Calu3 (cell line): Measurements from ENCODE around the gene MACO1. TPM values are rescaled to one million over a fixed set of nuclear protein-coding genes. Genes with fewer than 3 reads are reported as not detected.

Experiments used
- BruUV-seq: library from RNA; stranded (reverse); fragments of 400-500 nt; replicated peaks from 2 replicates; lab custom pipeline; 2021; lab: Mats Ljungman, UMichigan
- CTCF ChIA-PET: fragments of 300-600 bp; sonication (Branson Sonifier 250); formaldehyde crosslinking; loops from one replicate; lab custom pipeline; 2022; ENCODE audit warnings: antibody characterized with exemption; lab: Charles Lee
- DNase-seq: peaks from one replicate; pipeline ENCODE4 v3.0.0; 2022
- H3K27ac Mint-ChIP-seq: one replicate; pipeline ENCODE4 v1.8.0; 2022; ENCODE audit warnings: mixed read lengths; ENCODE audit not compliant: unreplicated experiment
- H3K27me3 Mint-ChIP-seq: one replicate; pipeline ENCODE4 v1.8.0; 2022; ENCODE audit warnings: mixed read lengths; ENCODE audit not compliant: unreplicated experiment
- H3K36me3 Mint-ChIP-seq: one replicate; pipeline ENCODE4 v1.8.0; 2022; ENCODE audit warnings: mild to moderate bottlenecking, moderate library complexity, mixed read lengths; ENCODE audit not compliant: insufficient read depth, unreplicated experiment
- H3K4me1 Mint-ChIP-seq: one replicate; pipeline ENCODE4 v1.8.0; 2022; ENCODE audit warnings: mild to moderate bottlenecking, low read depth, mixed read lengths; ENCODE audit not compliant: unreplicated experiment
- H3K4me3 Mint-ChIP-seq: one replicate; pipeline ENCODE4 v1.8.0; 2022; ENCODE audit warnings: mild to moderate bottlenecking, low read depth, moderate library complexity, mixed read lengths; ENCODE audit not compliant: unreplicated experiment
- H3K9me3 Mint-ChIP-seq: one replicate; pipeline ENCODE4 v1.8.0; 2022; ENCODE audit warnings: low read depth, mixed read lengths; ENCODE audit not compliant: unreplicated experiment
- intact Hi-C: fragments of 100-400 bp; cut with micrococcal nuclease; formaldehyde crosslinking; loops from one replicate; pipeline ENCODE4 v1.10.0; 2022; ENCODE audit not compliant: unreplicated experiment
- total RNA-seq: library from RNA; stranded (reverse); gene quantifications from 2 replicates; pipeline ENCODE4 v1.2.3, GENCODE V29; 2022
- TF ChIP-seq, protein P1 (sequence below): fragments of 200-600 bp; IDR thresholded peaks from one replicate; pipeline ENCODE4 v1.8.0; 2022; ENCODE audit warnings: antibody characterized with exemption; ENCODE audit not compliant: unreplicated experiment

MACO1 gene
- total RNA-seq, 1 experiment from 2014 or later: 16.4 TPM

DNA sequence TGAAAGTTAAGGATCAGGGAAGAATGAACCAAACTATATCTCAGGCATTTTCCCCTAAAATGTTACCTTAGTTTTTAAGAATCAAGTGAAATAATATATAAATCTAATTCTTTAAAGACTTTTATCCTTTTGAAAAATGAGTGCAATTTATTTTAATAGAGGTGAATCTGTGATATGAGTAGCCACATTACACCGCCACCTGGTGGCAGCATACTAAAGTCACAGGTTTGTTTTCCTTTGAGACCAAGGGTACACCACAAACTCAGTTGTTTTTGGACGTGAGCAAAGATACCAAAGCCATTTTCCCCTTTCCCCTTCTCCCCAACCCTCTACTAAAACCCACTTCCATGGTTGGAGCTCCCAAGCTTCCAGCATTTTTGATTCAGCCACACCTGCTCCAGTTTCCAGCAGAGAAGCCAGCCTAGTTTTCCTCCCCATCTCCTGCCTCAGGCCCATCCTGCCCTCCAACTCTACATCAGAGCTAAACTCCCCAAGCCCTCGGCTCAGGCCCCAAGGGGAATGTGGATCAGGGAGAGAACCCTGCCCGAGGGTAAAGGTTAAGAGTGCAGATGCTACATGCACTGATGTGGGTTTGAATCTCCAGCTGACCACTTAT, 89.9 kb downstream of the MACO1 start:
- TF ChIP-seq, protein P1, sequence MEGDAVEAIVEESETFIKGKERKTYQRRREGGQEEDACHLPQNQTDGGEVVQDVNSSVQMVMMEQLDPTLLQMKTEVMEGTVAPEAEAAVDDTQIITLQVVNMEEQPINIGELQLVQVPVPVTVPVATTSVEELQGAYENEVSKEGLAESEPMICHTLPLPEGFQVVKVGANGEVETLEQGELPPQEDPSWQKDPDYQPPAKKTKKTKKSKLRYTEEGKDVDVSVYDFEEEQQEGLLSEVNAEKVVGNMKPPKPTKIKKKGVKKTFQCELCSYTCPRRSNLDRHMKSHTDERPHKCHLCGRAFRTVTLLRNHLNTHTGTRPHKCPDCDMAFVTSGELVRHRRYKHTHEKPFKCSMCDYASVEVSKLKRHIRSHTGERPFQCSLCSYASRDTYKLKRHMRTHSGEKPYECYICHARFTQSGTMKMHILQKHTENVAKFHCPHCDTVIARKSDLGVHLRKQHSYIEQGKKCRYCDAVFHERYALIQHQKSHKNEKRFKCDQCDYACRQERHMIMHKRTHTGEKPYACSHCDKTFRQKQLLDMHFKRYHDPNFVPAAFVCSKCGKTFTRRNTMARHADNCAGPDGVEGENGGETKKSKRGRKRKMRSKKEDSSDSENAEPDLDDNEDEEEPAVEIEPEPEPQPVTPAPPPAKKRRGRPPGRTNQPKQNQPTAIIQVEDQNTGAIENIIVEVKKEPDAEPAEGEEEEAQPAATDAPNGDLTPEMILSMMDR: peak; percentile 48
- intact Hi-C loops: no loop called here
- Mint-ChIP-seq H3K36me3 (no peaks in the 10 kb centered on the region), H3K9me3 (peaks cover 2% of the 10 kb centered on the region), H3K4me3 (no peak overlapping the region), H3K4me1 (no peaks in the 10 kb centered on the region), H3K27ac (no peak overlapping the region), H3K27me3 (peaks cover 8% of the 10 kb centered on the region)
- DNase-seq: peak; percentile 53
- BruUV-seq: no TSS peak
- CTCF ChIA-PET: interaction anchor here (0.7 kb wide), 1 partner anchor 89 kb away, joined by 5 read pairs; no protein-coding TSS in a partner anchor

DNA sequence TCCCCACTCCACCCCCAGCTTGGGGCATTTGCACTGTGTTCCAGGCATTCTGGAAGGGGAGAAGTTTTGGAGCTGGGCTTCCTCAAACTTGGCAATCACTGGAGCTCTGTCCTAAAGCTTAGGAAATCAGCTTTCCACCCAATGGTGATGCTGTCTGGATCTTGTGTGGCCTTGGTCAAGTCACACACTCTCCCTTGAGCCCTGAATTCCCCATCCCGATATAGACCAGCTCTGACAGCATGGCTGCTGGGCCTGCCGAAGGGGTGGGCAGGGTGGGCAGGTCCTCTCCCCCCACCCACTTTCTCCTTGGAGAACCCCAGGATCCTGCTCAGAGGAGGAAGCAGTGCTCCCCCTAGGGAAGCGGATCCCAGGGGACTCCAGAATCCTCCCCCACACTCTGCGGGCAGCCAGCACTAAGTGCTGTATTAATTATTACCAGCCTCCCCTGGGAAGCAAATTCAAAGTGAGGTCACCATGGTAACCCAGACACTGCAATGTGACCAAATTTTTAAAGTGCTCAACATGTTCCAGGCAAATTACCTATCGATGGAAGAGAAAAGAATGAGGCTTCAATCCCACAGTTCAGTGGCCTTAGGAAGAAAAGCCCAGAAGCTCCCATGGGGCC, 91.4 kb downstream of the MACO1 start:
- peaks cover 2% of the 10 kb centered on the region for H3K9me3 Mint-ChIP-seq
- CTCF ChIA-PET: interaction anchor here (0.6 to 0.7 kb wide), 2 partner anchors 39 to 177 kb away, joined by 3 read pairs; no protein-coding TSS in a partner anchor
- no TSS peak for BruUV-seq

DNA sequence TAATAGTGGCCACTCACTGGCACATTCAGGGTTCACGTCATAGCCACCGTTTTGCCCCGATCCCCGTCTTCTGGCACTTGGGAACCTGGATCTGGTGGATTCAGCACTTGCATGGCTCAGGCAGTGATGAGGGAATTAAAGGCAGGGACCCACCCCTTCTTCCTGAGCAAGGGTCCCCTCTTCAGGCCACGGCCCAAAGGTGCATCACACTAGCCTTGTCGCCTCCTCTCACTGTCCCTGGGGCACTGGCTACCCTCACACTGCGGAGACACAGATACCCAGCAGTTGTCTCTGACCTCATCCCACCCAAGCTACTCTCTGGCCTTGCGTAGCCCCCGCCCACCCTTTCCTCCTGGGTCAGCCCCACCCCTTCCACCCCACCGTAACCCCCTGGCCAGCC, 92.8 kb downstream of the MACO1 start:
- Mint-ChIP-seq H3K27me3 (no peaks in the 10 kb centered on the region), H3K4me3 (no peak overlapping the region), H3K9me3 (peaks cover 2% of the 10 kb centered on the region), H3K4me1 (no peaks in the 10 kb centered on the region), H3K36me3 (no peaks in the 10 kb centered on the region), H3K27ac (no peak overlapping the region)
- no peak for DNase-seq
- TF ChIP-seq, protein P1: no peak
- BruUV-seq: no TSS peak
- intact Hi-C loops: no loop called here
- CTCF ChIA-PET: interaction anchor here (0.7 kb wide), 1 partner anchor 18 kb away, joined by 6 read pairs; no protein-coding TSS in a partner anchor

More for the DNA sequence above, 91.4 kb downstream of the MACO1 start:
- Mint-ChIP-seq H3K36me3 (no peaks in the 10 kb centered on the region), H3K27me3 (no peaks in the 10 kb centered on the region), H3K27ac (no peak overlapping the region), H3K4me1 (no peaks in the 10 kb centered on the region), H3K4me3 (no peak overlapping the region)
- TF ChIP-seq, protein P1: no peak
- no peak for DNase-seq
- intact Hi-C loops: no loop called here

DNA sequence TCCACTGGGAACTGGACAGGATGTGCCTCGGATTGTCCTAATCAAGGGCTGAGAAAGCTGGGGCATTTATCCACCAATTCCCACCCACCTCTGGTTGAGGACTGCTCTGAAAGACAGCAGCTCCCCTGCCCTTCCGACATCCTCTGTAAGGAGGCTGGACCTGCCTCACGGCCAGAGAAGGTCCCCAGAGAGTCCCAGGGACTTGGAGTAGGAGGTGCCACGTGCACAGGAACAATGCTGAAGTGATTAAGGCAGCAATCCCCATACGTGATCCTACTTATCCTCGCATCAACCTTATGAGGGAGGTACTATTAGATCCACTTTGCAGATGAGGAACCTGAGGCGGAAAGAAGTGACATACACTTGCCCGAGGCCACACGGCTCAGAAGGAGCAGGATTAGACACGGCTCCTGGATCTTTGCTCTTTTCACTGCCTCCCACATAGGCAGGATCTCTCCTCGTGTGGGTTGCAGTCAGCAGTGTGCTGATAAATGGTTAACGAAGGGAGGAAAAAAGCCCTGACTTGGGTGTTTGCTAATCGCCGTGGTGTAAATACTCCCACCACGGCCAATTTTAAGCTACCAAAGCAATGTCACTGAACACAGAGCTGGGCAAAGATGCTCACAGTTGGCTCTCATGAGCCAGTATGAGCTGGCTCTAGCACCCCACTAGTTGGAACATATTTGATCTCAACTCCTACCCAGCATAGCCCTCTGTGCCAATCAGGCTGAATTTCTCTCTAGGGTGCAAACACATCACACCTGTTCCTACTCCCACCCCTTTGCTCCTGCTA, 94.1 kb downstream of the MACO1 start:
- intact Hi-C loops: no loop called here
- Mint-ChIP-seq H3K4me1 (no peaks in the 10 kb centered on the region), H3K27ac (no peak overlapping the region), H3K4me3 (no peak overlapping the region), H3K9me3 (peaks cover 2% of the 10 kb centered on the region), H3K36me3 (no peaks in the 10 kb centered on the region), H3K27me3 (no peaks in the 10 kb centered on the region)
- CTCF ChIA-PET: interaction anchor here (0.6 kb wide), 1 partner anchor 193 kb away, joined by 6 read pairs; no protein-coding TSS in a partner anchor
- TF ChIP-seq, protein P1: no peak
- no peak for DNase-seq
- no TSS peak for BruUV-seq
